Natural killer cell treated with Interleukin-12 subunit alpha and Interleukin-12 subunit beta and Interleukin-15 and Interleukin-18, amount 100 ng/mL, for 72 hours (primary cell): Measurements from ENCODE around the gene SLC24A4. TPM values are rescaled to one million over a fixed set of nuclear protein-coding genes. Genes with fewer than 3 reads are reported as not detected.

Experiments
- ATAC-seq, 2 donors: fragments of 150-1000 bp; cut with Tn5 transposase in 1 of 2; sonication (Bioruptor Pico), chemical (Tn5 transposase) in 1 of 2; 2 replicates each; pipeline ENCODE4 v1.10.0; 2021
- DNase-seq: peaks from one replicate; pipeline ENCODE4 v3.0.0; 2022; ENCODE audit warnings: low spot score
- H3K27ac Mint-ChIP-seq, 2 donors: 1 replicate in 1 of 2; 2 replicates in 1 of 2; pipeline ENCODE4 v1.8.0; 2022; ENCODE audit warnings: mixed read lengths in 2 of 2, mild to moderate bottlenecking in 1 of 2, moderate library complexity in 1 of 2
- H3K27me3 Mint-ChIP-seq, 2 donors: 1 replicate in 1 of 2; 2 replicates in 1 of 2; pipeline ENCODE4 v1.8.0; 2022; ENCODE audit warnings: mixed read lengths in 2 of 2
- H3K36me3 Mint-ChIP-seq: one replicate; pipeline ENCODE4 v1.8.0; 2022; ENCODE audit warnings: mixed read lengths
- H3K4me1 Mint-ChIP-seq, 2 donors: 1 replicate in 1 of 2; 2 replicates in 1 of 2; pipeline ENCODE4 v1.8.0; 2022; ENCODE audit warnings: low read depth in 2 of 2, mixed read lengths in 2 of 2, mild to moderate bottlenecking in 1 of 2
- H3K4me3 Mint-ChIP-seq: one replicate; pipeline ENCODE4 v1.8.0; 2022; ENCODE audit warnings: mixed read lengths
- H3K9me3 Mint-ChIP-seq: 2 replicates; pipeline ENCODE4 v1.8.0; 2022; ENCODE audit warnings: mixed read lengths
- total RNA-seq, 2 donors: library from RNA; stranded (reverse); gene quantifications; one replicate each; pipeline ENCODE4 v1.2.3, GENCODE V29; 2022

SLC24A4 gene
- total RNA-seq, 2 donors from 2014 or later = 0.17 to 0.36 TPM

GRCh38 chr14:92544051-92544720 is 221.2 kb downstream of the SLC24A4 start:
- no peaks in the 10 kb centered on the region for H3K36me3 Mint-ChIP-seq
- H3K9me3 Mint-ChIP-seq = no peaks in the 10 kb centered on the region
- no peak for ATAC-seq
- peak overlapping the region; percentile 47 for H3K4me3 Mint-ChIP-seq
- no peak for DNase-seq
- H3K27me3 Mint-ChIP-seq = no peaks in the 10 kb centered on the region
- H3K4me1 Mint-ChIP-seq = peaks cover 68 to 69% of the 10 kb centered on the region in 2 donors
- peak overlapping the region; percentile 64 to 72 for H3K27ac Mint-ChIP-seq

DNA sequence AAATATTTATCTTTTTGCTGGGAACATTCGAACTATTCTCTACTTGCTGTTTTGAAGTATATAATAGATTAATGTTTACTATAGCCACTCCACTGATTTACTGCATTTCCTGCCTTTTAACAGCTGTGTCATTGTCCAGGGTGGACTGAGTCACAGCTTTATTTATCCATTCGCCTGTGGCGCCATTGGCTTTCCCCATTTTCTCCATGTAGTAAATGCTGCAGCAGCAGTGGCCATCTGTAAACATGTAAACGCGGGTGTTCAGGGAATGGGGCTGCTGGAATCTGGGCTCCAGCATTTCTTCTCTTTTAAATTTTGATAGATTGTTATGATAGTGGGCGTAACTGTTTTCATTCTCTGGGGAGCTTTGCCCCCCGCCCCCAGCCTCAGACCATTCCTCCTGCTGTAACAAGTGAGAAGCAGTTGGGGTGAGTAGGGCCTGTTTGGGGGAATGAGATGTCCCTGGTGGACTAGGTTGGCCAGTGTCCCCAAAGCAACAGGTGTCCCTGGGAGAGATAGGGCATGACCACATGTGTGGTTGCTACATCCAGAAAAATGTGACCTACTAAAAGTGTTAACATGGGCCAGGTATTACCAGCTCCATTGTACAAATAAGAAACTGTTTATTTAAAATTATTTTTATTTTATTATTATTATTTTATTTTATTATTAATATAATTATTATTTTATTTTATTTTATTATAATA is 223.5 kb downstream of the SLC24A4 start:
- H3K4me1 Mint-ChIP-seq = peaks cover 68 to 74% of the 10 kb centered on the region in 2 donors
- no peak for DNase-seq
- no peak overlapping the region for H3K4me3 Mint-ChIP-seq
- H3K9me3 Mint-ChIP-seq = no peaks in the 10 kb centered on the region
- H3K27me3 Mint-ChIP-seq = no peaks in the 10 kb centered on the region
- peaks cover 6% of the 10 kb centered on the region for H3K36me3 Mint-ChIP-seq
- no peak for ATAC-seq
- H3K27ac Mint-ChIP-seq = peak overlapping the region; percentile 54 to 59

DNA sequence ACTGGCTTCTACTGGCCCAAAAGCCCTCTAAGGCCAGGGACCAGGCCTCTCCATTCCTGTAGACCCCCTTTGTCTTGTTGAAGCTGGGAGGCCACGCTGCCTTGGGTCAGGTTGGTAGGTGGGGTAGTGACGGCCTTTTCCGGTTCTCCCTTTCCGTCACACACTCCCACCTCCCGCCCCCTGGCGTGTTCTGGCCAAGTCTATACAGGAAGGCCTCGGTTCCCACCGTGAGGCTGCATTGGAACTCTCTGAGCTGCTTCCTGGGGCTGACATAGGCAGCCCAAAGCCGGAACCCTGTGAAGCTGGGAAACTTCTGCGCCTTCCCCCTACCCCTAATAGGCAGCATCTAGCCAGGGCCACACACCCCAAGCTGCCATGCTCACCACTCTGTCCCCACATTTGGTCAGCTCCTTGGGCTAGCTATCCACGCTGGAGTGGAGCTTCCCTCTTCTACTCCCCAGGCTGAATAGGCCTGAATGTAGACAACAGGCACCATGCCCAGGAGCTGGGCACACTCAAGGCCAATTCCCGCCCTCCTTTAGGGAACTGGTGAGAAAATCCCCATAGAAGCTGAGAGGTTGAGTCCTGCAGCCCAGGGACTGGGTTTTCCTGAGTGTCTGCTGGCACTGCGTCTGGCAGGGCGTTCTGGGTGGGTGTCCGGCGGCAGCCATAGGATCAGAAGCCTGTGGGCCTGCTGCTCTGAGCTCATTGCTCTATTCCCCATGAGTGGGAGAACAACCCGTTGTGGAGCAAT is 226.3 kb downstream of the SLC24A4 start:
- no peak for DNase-seq
- Mint-ChIP-seq H3K36me3 (peaks cover 9% of the 10 kb centered on the region), H3K4me3 (peak overlapping the region; percentile 82), H3K4me1 (peaks cover 71 to 77% of the 10 kb centered on the region in 2 donors), H3K9me3 (no peaks in the 10 kb centered on the region), H3K27ac (peak overlapping the region; percentile 83 to 91), H3K27me3 (no peaks in the 10 kb centered on the region)
- peak in 1 of 2 donors; percentile 60 for ATAC-seq

DNA sequence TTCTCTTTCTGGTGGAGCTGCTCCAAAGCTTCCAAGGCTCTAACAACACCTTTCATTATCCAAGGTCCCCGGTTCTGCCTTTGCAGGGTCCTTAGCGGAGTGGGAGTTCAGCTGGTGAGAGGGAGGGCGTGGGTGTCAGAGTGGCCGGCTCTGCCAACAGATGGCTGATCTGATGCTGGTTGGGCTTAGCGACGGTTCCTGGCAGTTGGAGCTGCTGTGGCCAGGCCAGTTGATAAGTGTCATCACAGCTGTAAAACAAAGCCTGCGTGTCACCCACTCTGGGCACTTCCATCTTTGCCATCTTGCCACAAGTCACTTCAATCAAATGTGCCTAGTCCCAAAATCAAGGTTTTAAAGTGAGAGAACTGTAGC is 226.9 kb downstream of the SLC24A4 start:
- H3K27ac Mint-ChIP-seq = peak overlapping the region; percentile 83 to 91
- H3K9me3 Mint-ChIP-seq = no peaks in the 10 kb centered on the region
- H3K27me3 Mint-ChIP-seq = no peaks in the 10 kb centered on the region
- H3K4me3 Mint-ChIP-seq = peak overlapping the region; percentile 82
- ATAC-seq (peak; percentile 57 to 62), DNase-seq (peak; percentile 71)
- peaks cover 9% of the 10 kb centered on the region for H3K36me3 Mint-ChIP-seq
- peaks cover 67 to 73% of the 10 kb centered on the region in 2 donors for H3K4me1 Mint-ChIP-seq

Other genes with a start within 250 kb of the SLC24A4 start
- gene ATXN3, start 216.6 kb upstream of the SLC24A4 start, total RNA-seq = 10 to 100 TPM; 22.3 to 27.2 TPM
- gene NDUFB1, start 201.5 kb upstream of the SLC24A4 start, total RNA-seq = 10 to 100 TPM; 69.6 to 95.5 TPM
- gene CPSF2, start 201.2 kb upstream of the SLC24A4 start, total RNA-seq = 10 to 100 TPM; 65.0 to 71.9 TPM
- 100 to 1,000 TPM; 151 to 202 TPM for gene RIN3, start 190.6 kb downstream of the SLC24A4 start, total RNA-seq